Stomach (tissue), 4 donors: ENCODE data around the gene ANP32E.

Experiments used
- CTCF ChIP-seq, 7 experiments: fragments of 450-650 bp in 4 of 7; fragments of 200-600 bp in 3 of 7; sonication (generic) in 3 of 7; IDR thresholded peaks; one replicate each; pipeline ENCODE4 v1.5.1; 2016 to 2019; ENCODE audit warnings: antibody characterized with exemption in 7 of 7, control low read depth in 2 of 7, mild to moderate bottlenecking in 1 of 7
- EP300 ChIP-seq: sonication (generic); formaldehyde crosslinking; IDR thresholded peaks from one replicate; pipeline ENCODE4 v1.6.1; 2017; ENCODE audit warnings: antibody characterized with exemption
- POLR2A ChIP-seq, 4 donors: fragments of 450-650 bp; IDR thresholded peaks; one replicate each; pipeline ENCODE4 v1.6.1; 2016; ENCODE audit warnings: antibody characterized with exemption in 4 of 4, control low read depth in 2 of 4, mild to moderate bottlenecking in 1 of 4, moderate library complexity in 1 of 4
- POLR2AphosphoS5 ChIP-seq, 3 donors: sonication (generic); formaldehyde crosslinking; IDR thresholded peaks; one replicate each; pipeline ENCODE4 v1.6.1; 2016; ENCODE audit warnings: antibody characterized with exemption in 3 of 3

GRCh38 chr1:150196417-150196816 is 39.5 kb downstream of the ANP32E start:
- TF ChIP-seq POLR2AphosphoS5 (IDR thresholded peaks at IDR 0.05) = no peak
- no peak for TF ChIP-seq CTCF (IDR thresholded peaks at IDR 0.05)
- TF ChIP-seq EP300 = no peak
- TF ChIP-seq POLR2A (IDR thresholded peaks at IDR 0.05) = no peak
